ENCODE measurements around the gene ATPAF1. TPM values are rescaled to one million over a fixed set of nuclear protein-coding genes. Genes with fewer than 3 reads are reported as not detected.

Gene ATPAF1
- total and polyA plus RNA-seq, 2 experiments from 2014 or later: 46.3 to 66.3 TPM

DNA sequence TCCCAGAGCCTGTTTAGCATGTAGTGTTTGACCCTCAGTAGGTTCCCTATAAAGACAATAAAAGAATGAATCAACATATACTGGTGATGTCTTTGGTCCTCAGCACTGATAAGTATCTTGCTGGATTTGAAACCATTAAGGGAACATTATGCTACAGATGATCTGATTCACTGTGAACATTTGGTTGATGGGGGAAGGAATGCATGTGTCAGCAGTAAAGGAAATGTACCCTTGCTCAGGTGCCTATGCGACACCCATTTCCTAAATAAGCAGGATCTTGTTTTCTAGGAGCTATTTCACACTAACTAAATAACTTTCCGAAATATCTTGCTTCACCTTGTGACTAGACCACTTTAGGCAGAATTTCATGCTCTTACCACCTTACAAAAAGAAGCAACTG is 16.5 kb upstream of the ATPAF1 start:
- Histone ChIP-seq H3K27me3 (replicated peaks; ENCODE audit: insufficient read depth) (no peaks in the 10 kb centered on the region), H3K4me2 (ENCODE audit: unreplicated experiment) (no peak overlapping the region), H3K9me2 (ENCODE audit: insufficient read depth) (no peaks in the 10 kb centered on the region), H3K79me2 (ENCODE audit: insufficient read depth) (no peaks in the 10 kb centered on the region), H2AFZ (no peak overlapping the region), H3F3A (ENCODE audit: insufficient read depth) (no peaks in the 10 kb centered on the region), H3K4me3 (no peak overlapping the region), H3K9me3 (ENCODE audit: low read depth) (no peaks in the 10 kb centered on the region), H3K4me1 (ENCODE audit: insufficient read depth) (0 out of 2 replicates have a peak, but pooled peaks cover 4% of the 10 kb centered on the region), H3K9ac (no peak overlapping the region), H3K27ac (no peak overlapping the region), H4K20me1 (ENCODE audit: insufficient read depth) (no peaks in the 10 kb centered on the region), H3K36me3 (ENCODE audit: low read depth) (peaks cover 84% of the 10 kb centered on the region)
- no peak for DNase-seq
- whole genome bisulfite sequencing, 2 experiments (ENCODE audit: low coverage in 1 of 2, low lambda C conversion rate in 2 of 2, missing lambda C conversion rate in 2 of 2): 96 to 97% methylated on average over 2 of the region's 2 CpGs
- in situ Hi-C loops (cut with MboI): no loop called here
- no peak for TF ChIP-seq EZH2phosphoT487 (IDR thresholded peaks at IDR 0.05; ENCODE audit: insufficient read depth, low read depth)
- TF ChIP-seq EZH2 (IDR thresholded peaks at IDR 0.05; ENCODE audit: insufficient read depth, poor library complexity, severe bottlenecking): no peak

DNA sequence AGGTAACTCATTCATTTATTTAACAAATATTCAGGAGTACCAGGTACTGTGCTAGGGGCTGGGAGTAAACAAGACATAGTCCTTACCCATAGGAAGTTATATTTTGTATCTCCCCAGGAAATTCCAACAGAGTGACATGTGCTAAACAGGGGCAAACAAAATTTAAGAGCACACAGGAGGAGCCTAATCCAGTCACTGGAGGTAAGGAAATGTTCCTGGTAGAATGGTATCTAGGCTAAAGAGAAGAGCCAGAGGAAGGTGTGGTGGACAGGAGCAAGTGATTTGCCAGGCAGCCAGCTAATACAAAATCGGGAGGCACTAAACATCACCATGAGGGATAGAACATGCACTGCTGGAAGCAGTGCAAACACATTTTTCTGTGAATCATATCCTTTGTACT is 13.9 kb upstream of the ATPAF1 start:
- Histone ChIP-seq H3K27me3 (replicated peaks; ENCODE audit: insufficient read depth) (no peaks in the 10 kb centered on the region), H3K9me2 (ENCODE audit: insufficient read depth) (no peaks in the 10 kb centered on the region), H3K9ac (no peak overlapping the region), H4K20me1 (ENCODE audit: insufficient read depth) (no peaks in the 10 kb centered on the region), H2AFZ (no peak overlapping the region), H3K79me2 (ENCODE audit: insufficient read depth) (no peaks in the 10 kb centered on the region), H3F3A (ENCODE audit: insufficient read depth) (no peaks in the 10 kb centered on the region), H3K4me1 (ENCODE audit: insufficient read depth) (no peaks in the 10 kb centered on the region), H3K4me3 (no peak overlapping the region), H3K36me3 (ENCODE audit: low read depth) (peaks cover 82% of the 10 kb centered on the region), H3K4me2 (ENCODE audit: unreplicated experiment) (no peak overlapping the region), H3K27ac (no peak overlapping the region), H3K9me3 (ENCODE audit: low read depth) (no peaks in the 10 kb centered on the region)
- 75 to 92% methylated on average over 1 of the region's 1 CpG for WGBS, 2 experiments (ENCODE audit: low coverage in 1 of 2, low lambda C conversion rate in 2 of 2, missing lambda C conversion rate in 2 of 2)
- DNase-seq: no peak
- in situ Hi-C loops (cut with MboI): no loop called here
- TF ChIP-seq EZH2phosphoT487 (IDR thresholded peaks at IDR 0.05; ENCODE audit: insufficient read depth, low read depth) (no peak), EZH2 (IDR thresholded peaks at IDR 0.05; ENCODE audit: insufficient read depth, poor library complexity, severe bottlenecking) (no peak)

DNA sequence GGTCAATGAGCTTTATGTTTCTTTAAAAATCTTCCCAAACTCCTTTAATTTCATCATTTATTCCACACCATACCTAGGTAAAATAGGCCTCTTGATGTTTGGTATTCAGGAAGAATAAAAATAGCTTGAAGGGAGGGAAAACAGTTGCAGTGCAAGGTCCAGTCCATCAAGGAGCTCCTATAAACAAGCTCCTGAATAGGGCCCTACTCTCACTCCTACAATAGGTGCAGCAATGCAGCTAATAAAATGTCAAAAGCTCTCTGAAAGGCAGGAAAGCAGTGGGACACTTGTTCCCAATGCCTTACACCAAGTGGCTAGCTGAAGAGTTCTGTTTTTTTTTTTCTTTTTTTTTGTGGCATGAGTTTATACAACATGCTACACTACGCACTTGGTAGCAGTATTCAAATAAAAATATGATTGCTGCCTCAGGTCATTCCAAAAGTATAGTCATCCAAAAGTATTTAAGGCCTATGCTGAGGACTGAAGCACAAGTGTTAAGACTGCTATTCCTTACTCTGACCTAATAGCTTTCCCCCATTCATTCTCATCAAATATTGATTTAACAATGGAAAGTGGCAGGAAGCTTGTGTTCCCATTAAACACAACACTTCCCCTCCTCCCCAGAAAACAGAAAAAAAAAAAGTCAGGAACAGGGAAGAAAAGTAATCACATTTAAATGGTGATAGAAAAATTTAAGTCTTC is 13.3 kb upstream of the ATPAF1 start:
- WGBS, 2 experiments (ENCODE audit: low coverage in 1 of 2, low lambda C conversion rate in 2 of 2, missing lambda C conversion rate in 2 of 2): 95 to 97% methylated on average over 1 of the region's 1 CpG

DNA sequence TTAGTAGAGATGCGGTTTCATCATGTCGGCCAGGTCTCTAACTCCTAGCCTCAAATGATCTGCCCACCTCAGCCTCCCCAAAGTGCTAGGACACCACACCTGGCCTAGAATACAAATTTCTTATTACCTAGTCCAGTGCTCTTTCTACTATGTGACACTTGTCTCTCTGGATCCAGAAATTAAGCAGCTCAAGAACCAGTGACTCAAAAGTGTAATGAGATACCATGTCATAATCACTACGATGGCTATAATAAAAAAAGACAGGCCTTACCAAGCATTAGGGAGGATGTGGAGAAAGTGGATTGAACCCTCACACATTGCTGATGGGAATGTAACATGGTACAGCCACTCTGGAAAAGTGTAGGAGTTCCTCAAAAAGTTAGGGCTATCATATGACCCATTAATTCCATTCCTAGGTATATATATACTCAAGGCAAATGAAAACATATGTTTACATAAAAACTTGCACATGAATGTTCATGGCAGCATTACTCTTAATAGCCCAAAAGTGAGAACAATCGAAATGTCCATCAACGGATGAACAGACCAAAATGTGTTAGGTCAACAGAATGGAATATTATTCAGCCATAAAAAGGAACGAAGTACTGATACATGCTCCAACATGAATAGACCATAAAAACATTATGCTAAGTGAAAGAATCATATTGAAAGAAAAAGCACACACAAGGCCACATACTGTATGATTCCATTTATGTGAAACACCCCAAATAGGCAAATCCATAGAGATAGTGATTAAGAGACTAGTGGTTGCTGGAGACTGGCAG is 11.8 kb upstream of the ATPAF1 start:
- Histone ChIP-seq H3K9me2 (ENCODE audit: insufficient read depth) (no peaks in the 10 kb centered on the region), H4K20me1 (ENCODE audit: insufficient read depth) (no peaks in the 10 kb centered on the region), H3K9me3 (ENCODE audit: low read depth) (no peaks in the 10 kb centered on the region), H3K27me3 (replicated peaks; ENCODE audit: insufficient read depth) (no peaks in the 10 kb centered on the region), H3K4me3 (no peak overlapping the region), H3K4me2 (ENCODE audit: unreplicated experiment) (no peak overlapping the region), H3K4me1 (ENCODE audit: insufficient read depth) (no peaks in the 10 kb centered on the region), H3F3A (ENCODE audit: insufficient read depth) (no peaks in the 10 kb centered on the region), H3K36me3 (ENCODE audit: low read depth) (peaks cover 64% of the 10 kb centered on the region), H3K27ac (no peak overlapping the region), H3K79me2 (ENCODE audit: insufficient read depth) (no peaks in the 10 kb centered on the region), H2AFZ (no peak overlapping the region), H3K9ac (no peak overlapping the region)
- WGBS, 2 experiments (ENCODE audit: low coverage in 1 of 2, low lambda C conversion rate in 2 of 2, missing lambda C conversion rate in 2 of 2): 97 to 98% methylated on average over 6 of the region's 6 CpGs
- TF ChIP-seq EZH2 (IDR thresholded peaks at IDR 0.05; ENCODE audit: insufficient read depth, poor library complexity, severe bottlenecking) (no peak), EZH2phosphoT487 (IDR thresholded peaks at IDR 0.05; ENCODE audit: insufficient read depth, low read depth) (no peak)
- DNase-seq: no peak
- in situ Hi-C loops (cut with MboI): no loop called here

More for the DNA sequence above, 13.3 kb upstream of the ATPAF1 start:
- Histone ChIP-seq H3K79me2 (ENCODE audit: insufficient read depth) (no peaks in the 10 kb centered on the region), H3K9ac (no peak overlapping the region), H3K4me2 (ENCODE audit: unreplicated experiment) (no peak overlapping the region), H3K27ac (no peak overlapping the region), H3K4me3 (no peak overlapping the region), H3K27me3 (replicated peaks; ENCODE audit: insufficient read depth) (no peaks in the 10 kb centered on the region), H3K4me1 (ENCODE audit: insufficient read depth) (no peaks in the 10 kb centered on the region), H4K20me1 (ENCODE audit: insufficient read depth) (no peaks in the 10 kb centered on the region), H3K36me3 (ENCODE audit: low read depth) (peaks cover 78% of the 10 kb centered on the region), H3K9me3 (ENCODE audit: low read depth) (no peaks in the 10 kb centered on the region), H3K9me2 (ENCODE audit: insufficient read depth) (no peaks in the 10 kb centered on the region), H2AFZ (no peak overlapping the region), H3F3A (ENCODE audit: insufficient read depth) (no peaks in the 10 kb centered on the region)
- in situ Hi-C loops (cut with MboI): no loop called here
- no peak for TF ChIP-seq EZH2phosphoT487 (IDR thresholded peaks at IDR 0.05; ENCODE audit: insufficient read depth, low read depth)
- no peak for TF ChIP-seq EZH2 (IDR thresholded peaks at IDR 0.05; ENCODE audit: insufficient read depth, poor library complexity, severe bottlenecking)
- DNase-seq: no peak

Data from GM23248 (cell line).